AG20443 (cell line): ENCODE results near the gene GPBP1.
"Not testable (repeated sequence)": the region's sequence is repeated elsewhere in the genome, so short reads cannot be mapped to it uniquely, and the experiment has no call there.

Experiments used
- DNase-seq: peaks from one replicate; pipeline ENCODE4 v3.0.0; 2012; ENCODE audit warnings: low spot score, mixed read lengths

GPBP1 gene

GRCh38 chr5:57173319-57174127 lies at the start of gene GPBP1:
TSS of gene GPBP1 (plus strand) at chr5:57174059. CDS start at chr5:57214131, 40,072 bp downstream.
- DNase-seq = peak; percentile 98

- no peak for DNase-seq
These were observed 45.5 kb upstream of the GPBP1 start for GRCh38 chr5:57128325-57128724.

- no peak for DNase-seq
These were observed 40.3 kb upstream of the GPBP1 start for GRCh38 chr5:57133574-57133973.

GRCh38 chr5:57137401-57137800 lies 36.5 kb upstream of the GPBP1 start:
- no peak for DNase-seq

GRCh38 chr5:57152316-57152715 lies 21.5 kb upstream of the GPBP1 start:
- no peak for DNase-seq

GRCh38 chr5:57155033-57155432 lies 18.8 kb upstream of the GPBP1 start:
- no peak for DNase-seq

- DNase-seq = no peak
These were observed 16.7 kb upstream of the GPBP1 start for GRCh38 chr5:57157131-57157530.

- no peak for DNase-seq
These were observed 16.2 kb upstream of the GPBP1 start for GRCh38 chr5:57157666-57158065.

GRCh38 chr5:57163553-57164006 lies 10.3 kb upstream of the GPBP1 start:
- no peak for DNase-seq

- no peak for DNase-seq
These were observed 9.7 kb upstream of the GPBP1 start for GRCh38 chr5:57164124-57164523.

- DNase-seq = not testable (repeated sequence)
These were observed 8.7 kb upstream of the GPBP1 start for GRCh38 chr5:57165171-57165570.

- DNase-seq = no peak
These were observed 7.6 kb upstream of the GPBP1 start for GRCh38 chr5:57166276-57166675.

- no peak for DNase-seq
These were observed 6.7 kb upstream of the GPBP1 start for GRCh38 chr5:57167201-57167600.

GRCh38 chr5:57170116-57170515 lies 3.7 kb upstream of the GPBP1 start:
- DNase-seq = not testable (repeated sequence)

GRCh38 chr5:57171816-57172465 lies 1.9 kb upstream of the GPBP1 start:
- no peak for DNase-seq

- DNase-seq = peak; percentile 21
These were observed 1.2 kb upstream of the GPBP1 start for GRCh38 chr5:57172466-57173318.

- peak; percentile 32 for DNase-seq
These were observed 450 bp downstream of the GPBP1 start for GRCh38 chr5:57174128-57174889.

- no peak for DNase-seq
These were observed 1.1 kb downstream of the GPBP1 start for GRCh38 chr5:57174890-57175510.

GRCh38 chr5:57175551-57176309 lies 1.9 kb downstream of the GPBP1 start:
- DNase-seq = no peak

- DNase-seq = peak; percentile 19
These were observed 2.5 kb downstream of the GPBP1 start for GRCh38 chr5:57176350-57176857.
